HepG2 (cell line): ENCODE results near the gene YIPF3. TPM values are rescaled to one million over a fixed set of nuclear protein-coding genes. Genes with fewer than 3 reads are reported as not detected.
A peak's percentile ranks its signal among the peaks of the same experiment; 100 is the strongest.

ENCODE experiments used
- CBX1 ChIP-seq: IDR thresholded peaks from one replicate; pipeline ENCODE4 v1.6.1; 2016; ENCODE audit warnings: antibody characterized with exemption, low read depth
- DBP ChIP-seq: sonication (generic); formaldehyde crosslinking; IDR thresholded peaks from 2 replicates; pipeline ENCODE4 v1.4.0; 2020; ENCODE audit warnings: missing genetic modification reagents; ENCODE audit errors: not compliant biosample characterization
- DMAP1 ChIP-seq: IDR thresholded peaks from 2 replicates; pipeline ENCODE4 v1.6.1; 2016
- HCFC1 ChIP-seq: fragments of 150-350 bp; IDR thresholded peaks from 2 replicates; pipeline ENCODE4 v1.6.1; 2014; ENCODE audit warnings: low read depth, low read length
- HDAC2 ChIP-seq: sonication (generic); formaldehyde crosslinking; IDR thresholded peaks from 2 replicates; pipeline ENCODE4 v1.4.0; 2020; ENCODE audit warnings: missing genetic modification reagents
- KLF11 ChIP-seq: IDR thresholded peaks from 2 replicates; pipeline ENCODE4 v1.6.1; 2016; ENCODE audit warnings: missing compliant biosample characterization
- MXD1 ChIP-seq: sonication (generic); formaldehyde crosslinking; IDR thresholded peaks from 2 replicates; pipeline ENCODE4 v1.4.0; 2020; ENCODE audit warnings: mild to moderate bottlenecking, missing genetic modification reagents
- PRPF4 ChIP-seq: fragments of 200-400 bp; formaldehyde crosslinking; IDR thresholded peaks from 2 replicates; pipeline ENCODE4 v1.6.1; 2016; ENCODE audit warnings: low read length, low read depth; ENCODE audit not compliant: poor library complexity, severe bottlenecking
- RARG ChIP-seq: sonication (generic); formaldehyde crosslinking; IDR thresholded peaks from 2 replicates; pipeline ENCODE4 v1.4.0; 2020; ENCODE audit warnings: low read depth, mild to moderate bottlenecking, missing genetic modification reagents
- STAT6 ChIP-seq: sonication (generic); formaldehyde crosslinking; IDR thresholded peaks from 2 replicates; pipeline ENCODE4 v1.4.0; 2020; ENCODE audit warnings: missing genetic modification reagents, mild to moderate bottlenecking, borderline replicate concordance
- ZBTB38 ChIP-seq: sonication (generic); formaldehyde crosslinking; IDR thresholded peaks from 2 replicates; pipeline ENCODE4 v1.5.1; 2020; ENCODE audit warnings: mild to moderate bottlenecking, missing genetic modification reagents
- ZBTB4 ChIP-seq: sonication (generic); formaldehyde crosslinking; IDR thresholded peaks from 2 replicates; pipeline ENCODE4 v1.4.0; 2020; ENCODE audit warnings: missing genetic modification reagents, mild to moderate bottlenecking, borderline replicate concordance
- ZNF17 ChIP-seq: sonication (generic); formaldehyde crosslinking; IDR thresholded peaks from 2 replicates; pipeline ENCODE4 v1.5.0; 2020; ENCODE audit warnings: mild to moderate bottlenecking, missing genetic modification reagents
- ZNF333 ChIP-seq: sonication (generic); formaldehyde crosslinking; IDR thresholded peaks from 2 replicates; pipeline ENCODE4 v1.4.0; 2020; ENCODE audit warnings: mild to moderate bottlenecking, missing genetic modification reagents, borderline replicate concordance
- ZNF7 ChIP-seq: IDR thresholded peaks from 2 replicates; pipeline ENCODE4 v1.6.1; 2016; ENCODE audit warnings: missing biosample characterization, missing genetic modification reagents
- ZNF770 ChIP-seq: sonication (generic); formaldehyde crosslinking; IDR thresholded peaks from 2 replicates; pipeline ENCODE4 v1.5.0; 2020; ENCODE audit warnings: mild to moderate bottlenecking, missing genetic modification reagents
- ZSCAN20 ChIP-seq: sonication (generic); formaldehyde crosslinking; IDR thresholded peaks from 2 replicates; pipeline ENCODE4 v1.4.0; 2020; ENCODE audit warnings: missing genetic modification reagents, mild to moderate bottlenecking, borderline replicate concordance
- ZSCAN29 ChIP-seq: sonication (generic); formaldehyde crosslinking; conservative IDR thresholded peaks from 2 replicates; pipeline ENCODE4 v1.4.0; 2020; ENCODE audit warnings: mild to moderate bottlenecking, missing genetic modification reagents
- polyA plus RNA-seq, 8 experiments: library from polyadenylated mRNA; depleted of rRNA in 3 of 8; stranded (reverse) in 7 of 8; unstranded in 1 of 8; fragments of >200 nt; fragmentation: Illumina TruSeq in 4 of 8; extraction: Trizol in 4 of 8; gene quantifications; 2 replicates each; pipeline versions ENCODE4 v1.2.1 to v1.2.3, GENCODE V29; 2011 to 2016; ENCODE audit warnings: low read depth in 4 of 8, missing spikeins in 1 of 8, mixed read lengths in 1 of 8; ENCODE audit not compliant: insufficient read depth in 1 of 8
- total RNA-seq, 5 experiments: library from RNA; depleted of rRNA; stranded (reverse); fragments of >200 nt; fragmentation: Illumina TruSeq; extraction: Trizol; gene quantifications; 2 replicates each; pipeline ENCODE4 v1.2.3, GENCODE V29; 2016; ENCODE audit warnings: low read depth in 1 of 5

The YIPF3 gene
- total and polyA plus RNA-seq, 2 of the 13 experiments (the other 11 are each of a cell fraction or from before 2014, with no cell fraction given), result 107 to 206 TPM

GRCh38 chr6:43516697-43517504 is at the start of gene YIPF3, which contains the start of gene POLR1C (continued):
- TF ChIP-seq DBP (CRISPR knock-in tag), result no peak
- TF ChIP-seq RARG, result no peak
- peak; percentile 42; the same call in 1 of the 2 replicates for TF ChIP-seq ZNF770 (CRISPR knock-in tag)
- TF ChIP-seq HDAC2 (CRISPR knock-in tag), result peak; percentile 63
- TF ChIP-seq CBX1, result no peak
- peak; percentile 37; the same call in 1 of the 2 replicates for TF ChIP-seq ZSCAN20 (CRISPR knock-in tag)
- no peak for TF ChIP-seq PRPF4
- TF ChIP-seq HCFC1, result peak; percentile 59; the same call in 1 of the 2 replicates
- peak; percentile 66; the same call in 1 of the 2 replicates for TF ChIP-seq STAT6 (CRISPR knock-in tag)
- TF ChIP-seq ZNF333 (CRISPR knock-in tag), result no peak; the same call in 1 of the 2 replicates
- TF ChIP-seq ZNF7 (CRISPR knock-in tag), result no peak
- 0 out of 2 replicates have a peak, but pooled peaks have one; percentile 78 for TF ChIP-seq ZNF17 (CRISPR knock-in tag)
- TF ChIP-seq ZBTB38 (CRISPR knock-in tag), result peak; percentile 24; the same call in 1 of the 2 replicates
- 0 out of 2 replicates have a peak, but pooled peaks have one; percentile 27 for TF ChIP-seq ZSCAN29
- TF ChIP-seq DMAP1, result peak; percentile 97
- TF ChIP-seq KLF11 (CRISPR knock-in tag), result no peak
- TF ChIP-seq MXD1 (CRISPR knock-in tag), result peak; percentile 83; the same call in 1 of the 2 replicates
- no peak; the same call in 1 of the 2 replicates for TF ChIP-seq ZBTB4 (CRISPR knock-in tag)
